HG02840 (cell line): ENCODE data around the gene MCM5.
"Not testable (repeated sequence)": the region's sequence is repeated elsewhere in the genome, so short reads cannot be mapped to it uniquely, and the experiment has no call there.

ENCODE experiments used
- ATAC-seq: cut with Tn5 transposase; IDR thresholded peaks from one replicate; pipeline ENCODE4 v1.9.1; 2021; ENCODE audit warnings: mild to moderate bottlenecking, moderate library complexity, moderate number of reproducible peaks; ENCODE audit not compliant: unreplicated experiment, low FRiP score

MCM5 gene

DNA sequence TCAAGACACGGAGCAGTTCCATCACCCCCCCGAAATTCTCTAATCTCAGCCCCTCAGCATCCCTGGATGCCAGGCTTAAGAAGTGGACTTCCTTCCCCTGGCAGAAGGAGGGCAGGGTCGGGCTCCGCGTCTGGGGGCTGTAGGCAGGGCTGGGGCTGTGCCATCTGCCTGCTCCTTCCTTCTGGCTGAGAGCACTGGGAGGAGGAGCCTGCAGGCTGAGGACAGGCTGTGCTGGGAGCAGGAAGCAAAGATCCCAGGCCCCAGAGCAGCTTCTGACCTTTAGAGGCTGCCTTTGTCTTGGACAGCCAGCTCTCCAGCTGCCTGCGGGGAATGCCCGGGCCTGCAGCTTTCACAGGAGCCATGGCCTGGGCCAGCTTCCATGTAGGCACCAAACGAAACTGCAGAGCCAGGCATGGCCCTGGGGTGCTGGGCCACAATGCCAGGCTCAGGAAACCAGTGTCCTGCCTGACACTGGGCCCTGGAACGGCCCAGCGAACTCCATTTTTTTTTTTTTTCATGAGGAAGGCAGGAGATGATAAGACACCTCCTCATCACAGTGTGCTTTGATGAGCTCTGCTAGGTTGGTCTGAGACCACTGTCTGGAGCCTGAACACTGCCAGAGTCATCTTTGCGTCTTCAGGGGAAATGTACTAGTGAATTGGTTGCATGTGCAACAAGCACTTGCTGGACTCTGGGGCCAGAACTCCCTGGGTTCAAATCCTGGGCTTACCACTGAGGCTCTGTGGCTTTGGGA is 67.9 kb downstream of the MCM5 start:
- ATAC-seq, result no peak

DNA sequence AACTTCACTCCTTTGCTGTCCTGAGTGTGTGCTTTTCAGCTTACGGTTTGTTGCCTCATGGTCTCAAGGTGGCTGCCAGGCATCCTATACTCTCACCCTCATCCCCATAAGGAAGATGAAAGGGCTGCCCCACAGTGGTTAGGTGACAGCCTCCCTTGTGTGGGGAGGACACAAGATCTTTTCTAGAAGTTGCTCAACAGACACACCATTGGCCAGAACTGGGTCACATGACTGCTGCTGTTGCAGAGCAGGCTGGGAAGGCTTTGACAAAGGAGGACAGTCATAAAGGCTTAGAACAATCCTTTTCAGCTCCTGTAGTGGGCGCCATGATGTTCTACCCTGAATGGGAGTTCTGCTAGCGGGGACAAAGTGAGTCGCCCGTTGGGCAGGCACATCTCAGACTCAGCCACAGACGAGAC is 71.0 kb downstream of the MCM5 start:
- ATAC-seq, result no peak

DNA sequence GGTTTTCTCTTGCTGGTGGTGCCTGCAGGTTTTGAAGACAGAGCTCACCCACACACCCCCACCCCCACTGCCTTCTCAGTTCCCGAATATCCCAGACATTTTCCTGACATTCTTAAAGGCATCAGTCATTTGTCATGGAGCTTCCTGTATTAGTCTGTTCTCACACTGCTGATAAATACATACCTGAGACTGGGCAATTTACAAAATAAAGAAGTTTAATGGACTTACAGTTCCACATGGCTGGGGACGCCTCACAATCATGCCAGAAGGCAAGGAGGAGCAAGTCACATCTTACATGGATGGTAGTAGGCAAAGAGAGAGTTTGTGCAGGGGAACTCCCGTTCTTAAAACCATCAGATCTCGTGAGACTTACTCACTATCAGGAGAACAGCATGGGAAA is 71.6 kb downstream of the MCM5 start:
- ATAC-seq, result not testable (repeated sequence)

DNA sequence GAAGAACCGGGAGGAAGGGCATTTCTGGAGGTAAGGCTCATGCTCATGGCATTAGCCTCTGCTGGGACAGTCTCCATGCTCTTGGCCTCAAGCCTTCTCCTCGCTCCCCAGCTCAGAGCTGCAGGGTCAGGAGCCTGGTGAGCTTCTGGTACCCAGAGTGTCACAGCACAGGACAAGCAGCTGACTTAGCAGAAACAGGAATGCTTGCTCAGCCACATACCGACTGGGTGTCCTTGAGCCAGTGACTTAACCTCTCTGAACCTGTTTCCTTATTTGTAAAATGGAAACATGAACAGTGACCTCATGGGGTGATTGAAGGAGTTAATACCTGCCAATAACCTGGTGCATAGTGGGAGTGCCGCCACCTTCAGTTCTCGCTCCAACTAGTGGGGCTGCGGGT is 72.5 kb downstream of the MCM5 start:
- ATAC-seq, result no peak

DNA sequence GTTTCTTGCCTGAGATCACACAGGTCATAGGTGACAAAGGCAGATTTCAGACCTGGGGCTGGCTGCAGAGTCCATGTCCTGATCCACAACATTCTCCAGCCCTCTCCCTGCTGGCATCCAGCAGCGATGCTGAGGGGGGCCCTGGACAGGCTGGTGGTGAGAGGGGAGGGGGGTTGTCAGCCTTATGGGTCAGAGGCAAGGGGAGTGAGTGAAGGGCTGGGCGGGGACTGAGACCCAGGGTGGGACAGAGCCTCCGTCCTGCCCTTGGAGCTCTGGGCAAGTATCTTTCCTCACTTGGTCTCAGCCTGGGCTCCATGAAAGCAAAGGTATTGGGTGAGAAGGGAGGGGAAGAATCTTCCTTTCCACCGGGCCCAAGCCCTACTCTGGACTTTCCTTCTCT is 74.0 kb downstream of the MCM5 start:
- ATAC-seq, result no peak
